ENCODE measurements around the gene SBK2. TPM values are rescaled to one million over a fixed set of nuclear protein-coding genes. Genes with fewer than 3 reads are reported as not detected.

SBK2 gene
- total RNA-seq, 1 donor from 2014 or later = 0.17 TPM

DNA sequence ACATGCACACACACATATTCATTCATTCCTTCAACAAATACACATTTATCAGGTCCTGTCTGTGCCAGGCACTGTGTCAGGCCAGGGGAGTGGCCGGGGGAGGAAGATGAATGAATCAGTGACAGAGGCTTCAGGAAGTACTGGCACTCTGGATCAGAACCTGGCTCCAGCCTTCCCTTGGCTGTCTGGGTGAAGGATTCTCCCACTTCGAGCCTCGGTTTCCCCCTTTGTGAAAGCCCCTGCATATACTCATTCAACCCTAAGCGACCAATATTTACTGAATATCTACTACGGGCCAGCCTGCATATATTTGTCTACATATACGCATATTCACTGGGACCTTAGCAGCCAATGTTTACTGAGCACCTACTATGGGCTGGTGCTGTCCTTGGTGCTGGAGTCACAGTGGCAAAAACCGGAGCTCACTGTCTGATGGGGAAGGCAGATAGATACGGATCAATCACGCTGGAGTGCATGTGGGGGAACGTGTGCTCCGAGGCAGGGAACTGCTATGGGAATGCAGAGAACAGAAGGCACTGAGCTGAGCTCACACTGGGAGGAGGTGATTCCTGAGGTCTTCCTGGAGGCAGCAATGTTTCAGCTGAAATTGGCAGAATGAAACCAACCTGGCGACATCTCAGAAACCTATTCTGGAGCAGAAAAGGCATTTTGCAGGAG, 44.4 kb upstream of the SBK2 start:
- TF ChIP-seq CTCF (IDR thresholded peaks at IDR 0.05; ENCODE audit: insufficient read depth, low read length, poor library complexity, severe bottlenecking) = no peak
- no peak for DNase-seq (ENCODE audit: low read depth)
- Histone ChIP-seq H3K27me3 (ENCODE audit: control insufficient read depth, insufficient read depth, low read length) (no peaks in the 10 kb centered on the region), H3K36me3 (ENCODE audit: control insufficient read depth, insufficient read depth, low read length) (no peaks in the 10 kb centered on the region), H3K4me3 (ENCODE audit: low read depth, low read length) (peak overlapping the region; percentile 90)

GRCh38 chr19:55580628-55581144, 43.8 kb upstream of the SBK2 start, which contains the start of gene ZNF579:
TSS of gene ZNF579 (minus strand) at chr19:55580848. CDS start at chr19:55579639, 1,209 bp downstream.
- peak within 1 kb of the TSS; percentile 90 for H3K4me3 ChIP-seq (ENCODE audit: low read depth, low read length)
- H3K36me3 ChIP-seq (ENCODE audit: control insufficient read depth, insufficient read depth, low read length) = no peaks in the 10 kb centered on the region
- H3K27me3 ChIP-seq (ENCODE audit: control insufficient read depth, insufficient read depth, low read length) = no peaks in the 10 kb centered on the region
- no peak for DNase-seq (ENCODE audit: low read depth)
- no peak for TF ChIP-seq CTCF (IDR thresholded peaks at IDR 0.05; ENCODE audit: insufficient read depth, low read length, poor library complexity, severe bottlenecking)

GRCh38 chr19:55579766-55580621, 43.1 kb upstream of the SBK2 start:
- Histone ChIP-seq H3K36me3 (ENCODE audit: control insufficient read depth, insufficient read depth, low read length) (no peaks in the 10 kb centered on the region), H3K27me3 (ENCODE audit: control insufficient read depth, insufficient read depth, low read length) (no peaks in the 10 kb centered on the region), H3K4me3 (ENCODE audit: low read depth, low read length) (peak overlapping the region; percentile 90)
- DNase-seq (ENCODE audit: low read depth) = no peak
- no peak for TF ChIP-seq CTCF (IDR thresholded peaks at IDR 0.05; ENCODE audit: insufficient read depth, low read length, poor library complexity, severe bottlenecking)

DNA sequence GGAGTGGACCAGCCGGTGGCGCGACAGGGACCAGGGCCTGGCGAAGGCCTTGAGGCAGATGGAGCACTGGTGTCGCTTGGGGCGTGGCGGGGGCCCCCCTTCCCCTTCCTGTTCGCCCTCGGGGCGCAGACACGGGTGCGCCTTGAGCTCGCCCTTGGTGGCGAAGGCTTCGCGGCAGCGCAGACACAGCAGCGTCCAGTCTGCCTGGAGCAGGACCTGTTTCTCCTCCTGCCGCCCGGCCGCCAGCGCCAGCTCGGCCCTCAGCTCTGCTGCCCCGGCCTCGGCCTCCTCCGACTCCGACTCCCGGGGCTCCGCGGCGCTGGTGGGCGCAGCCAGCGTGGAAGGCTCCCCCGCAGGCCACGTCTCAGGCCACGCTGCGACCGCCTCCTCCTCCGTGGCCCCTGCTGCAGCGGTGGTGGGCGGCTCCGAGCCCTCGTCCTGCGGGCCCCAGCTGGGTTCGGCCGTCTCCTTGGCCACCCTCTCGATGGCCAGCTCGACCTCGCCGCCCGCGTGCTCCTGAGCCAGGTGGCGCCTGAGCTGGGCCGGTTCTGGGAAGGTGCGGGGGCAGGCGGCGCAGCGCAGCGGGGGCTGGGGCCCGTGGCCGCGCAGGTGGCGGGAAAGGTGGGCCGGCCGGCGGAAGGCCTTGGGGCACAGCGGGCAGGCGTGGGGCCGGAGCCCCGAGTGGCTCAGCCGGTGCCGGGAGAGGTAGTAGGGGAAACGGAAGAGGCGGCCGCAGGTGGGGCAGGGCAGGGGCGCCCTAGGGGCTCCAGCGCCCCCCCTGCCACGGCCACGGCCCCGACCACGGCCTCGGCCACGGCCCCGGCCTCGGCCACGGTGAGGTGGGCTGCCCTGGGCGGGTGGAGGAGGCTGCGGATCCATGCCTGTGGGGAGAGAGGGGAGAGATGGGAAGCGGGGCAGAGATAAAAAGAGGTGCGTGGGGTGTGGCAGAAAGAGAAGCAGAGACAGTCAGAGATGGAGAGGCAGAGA, 42.1 kb upstream of the SBK2 start:
- peak overlapping the region; percentile 90 for H3K4me3 ChIP-seq (ENCODE audit: low read depth, low read length)
- no peak for TF ChIP-seq CTCF (IDR thresholded peaks at IDR 0.05; ENCODE audit: insufficient read depth, low read length, poor library complexity, severe bottlenecking)
- no peak for DNase-seq (ENCODE audit: low read depth)
- no peaks in the 10 kb centered on the region for H3K36me3 ChIP-seq (ENCODE audit: control insufficient read depth, insufficient read depth, low read length)
- H3K27me3 ChIP-seq (ENCODE audit: control insufficient read depth, insufficient read depth, low read length) = no peaks in the 10 kb centered on the region

DNA sequence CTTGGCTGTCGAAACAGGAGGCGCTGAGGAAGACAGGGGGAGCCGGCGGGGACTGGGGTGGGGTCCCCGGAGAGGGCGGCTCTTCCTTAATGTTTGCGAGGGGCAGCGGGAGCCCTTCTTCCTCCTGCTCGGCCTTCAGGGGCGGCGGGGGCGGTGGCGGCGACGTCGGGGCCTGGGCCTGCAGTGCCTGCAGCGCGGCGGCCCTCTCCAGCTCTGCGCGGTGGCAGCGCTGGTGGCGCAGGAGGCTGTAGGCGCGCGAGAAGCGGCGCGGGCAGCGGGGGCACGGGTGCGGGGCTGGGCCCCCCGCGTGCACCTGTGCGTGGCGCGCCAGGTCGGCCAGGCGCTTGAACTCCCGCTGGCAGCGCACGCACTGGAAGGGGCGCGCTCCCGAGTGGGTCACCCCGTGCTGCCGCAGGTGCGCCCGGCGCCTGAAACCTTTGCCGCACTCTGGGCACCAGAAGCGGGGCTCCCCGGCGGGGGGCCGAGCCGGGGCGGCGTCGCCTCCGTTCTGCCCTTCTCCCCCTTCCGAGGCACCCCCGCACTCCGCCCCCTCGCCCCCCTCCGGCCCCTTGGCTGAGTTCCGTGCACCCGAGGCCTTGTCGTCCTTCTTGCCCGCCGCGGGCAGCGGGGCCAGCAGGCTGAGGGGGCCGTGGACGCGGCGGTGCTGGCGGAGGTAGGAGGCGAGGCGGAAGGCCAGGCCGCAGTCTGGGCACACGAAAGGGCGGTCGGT, 41.3 kb upstream of the SBK2 start:
- H3K36me3 ChIP-seq (ENCODE audit: control insufficient read depth, insufficient read depth, low read length) = no peaks in the 10 kb centered on the region
- H3K4me3 ChIP-seq (ENCODE audit: low read depth, low read length) = no peak overlapping the region
- no peaks in the 10 kb centered on the region for H3K27me3 ChIP-seq (ENCODE audit: control insufficient read depth, insufficient read depth, low read length)
- TF ChIP-seq CTCF (IDR thresholded peaks at IDR 0.05; ENCODE audit: insufficient read depth, low read length, poor library complexity, severe bottlenecking) = no peak
- no peak for DNase-seq (ENCODE audit: low read depth)

Measured in kidney epithelial cell (primary cell).